ENCODE results near the gene TMEM271. TPM values are rescaled to one million over a fixed set of nuclear protein-coding genes. Genes with fewer than 3 reads are reported as not detected.

TMEM271 gene
- total RNA-seq (0.04 TPM), polyA plus RNA-seq (ENCODE audit: insufficient read depth in 1 of 8, insufficient read length in 8 of 8, low replicate concordance in 1 of 8) (under 1 TPM in 2 of 8 donors, not detected in 6; 0.08 to 0.32 TPM)
- long read RNA-seq, donor 1, result 0 reads
- long read RNA-seq, donor 2, result 0 reads
- long read RNA-seq, donor 3, result 0 reads
- long read RNA-seq, donor 4, result 0 reads
- long read RNA-seq, donor 5, partial matches to known transcripts, result 0 of 1 reads
- long read RNA-seq, donor 5, other reads (novel, unspliced or antisense), result 0 of 1 reads
- long read RNA-seq, donor 6, result 0 reads
- long read RNA-seq, donor 7, result 0 reads
- long read RNA-seq, donor 8, result 0 reads
- long read RNA-seq, donor 9, result 0 reads
- long read RNA-seq, donor 10, partial matches to known transcripts, result 0 of 1 reads
- long read RNA-seq, donor 10, other reads (novel, unspliced or antisense), result 0 of 1 reads
- long read RNA-seq, donor 11, result 0 reads

- no peaks in the 10 kb centered on the region for H3K9me3 ChIP-seq (replicated peaks; ENCODE audit: control insufficient read depth, low read depth, low read length)
- H3K27me3 ChIP-seq (ENCODE audit: control insufficient read depth, insufficient read depth, low read length), result peaks cover 67% of the 10 kb centered on the region
- no peak within 1 kb of the TSS for H3K27ac ChIP-seq (ENCODE audit: low read length)
- peaks cover 3% of the 10 kb centered on the region for H3K4me1 ChIP-seq (ENCODE audit: control insufficient read depth, insufficient read depth, low read length)
- no peak for DNase-seq
- WGBS (ENCODE audit: insufficient coverage), result 0% methylated on average over 15 of the region's 60 CpGs
- H3K4me3 ChIP-seq (ENCODE audit: low read length), result no peak within 1 kb of the TSS
- no peaks in the 10 kb centered on the region for H3K36me3 ChIP-seq (ENCODE audit: control insufficient read depth, insufficient read depth, low read length)
Observed at GRCh38 chr4:576245-576821, at the start of gene TMEM271. Gene TMEM271, minus strand, starts transcription at chr4:576295. Its CDS starts 233 bp downstream, at chr4:576062.

- no peak overlapping the region for H3K4me3 ChIP-seq (ENCODE audit: low read length)
- H3K9me3 ChIP-seq (replicated peaks; ENCODE audit: control insufficient read depth, low read depth, low read length), result no peaks in the 10 kb centered on the region
- H3K36me3 ChIP-seq (ENCODE audit: control insufficient read depth, insufficient read depth, low read length), result no peaks in the 10 kb centered on the region
- no peaks in the 10 kb centered on the region for H3K27me3 ChIP-seq (ENCODE audit: control insufficient read depth, insufficient read depth, low read length)
- WGBS (ENCODE audit: insufficient coverage), result 92% methylated on average over 39 of the region's 39 CpGs
- peaks cover 11% of the 10 kb centered on the region for H3K4me1 ChIP-seq (ENCODE audit: control insufficient read depth, insufficient read depth, low read length)
- no peak overlapping the region for H3K27ac ChIP-seq (ENCODE audit: low read length)
- DNase-seq, result no peak
Observed at GRCh38 chr4:625631-626161, 49.6 kb upstream of the TMEM271 start.

- Histone ChIP-seq H3K4me1 (ENCODE audit: control insufficient read depth, insufficient read depth, low read length) (peaks cover 4% of the 10 kb centered on the region), H3K27ac (ENCODE audit: low read length) (no peak within 1 kb of the TSS), H3K9me3 (replicated peaks; ENCODE audit: control insufficient read depth, low read depth, low read length) (no peaks in the 10 kb centered on the region), H3K27me3 (ENCODE audit: control insufficient read depth, insufficient read depth, low read length) (no peaks in the 10 kb centered on the region), H3K4me3 (ENCODE audit: low read length) (no peak within 1 kb of the TSS), H3K36me3 (ENCODE audit: control insufficient read depth, insufficient read depth, low read length) (no peaks in the 10 kb centered on the region)
- DNase-seq, result no peak
- WGBS (ENCODE audit: insufficient coverage), result 67% methylated on average over 9 of the region's 21 CpGs
Observed at GRCh38 chr4:624705-625590, 48.9 kb upstream of the TMEM271 start, which contains the start of gene PDE6B. Gene PDE6B, plus strand, starts transcription at chr4:625573. Its CDS starts 54 bp downstream, at chr4:625627.

GRCh38 chr4:623914-624566 is 47.9 kb upstream of the TMEM271 start:
- H3K9me3 ChIP-seq (replicated peaks; ENCODE audit: control insufficient read depth, low read depth, low read length), result no peaks in the 10 kb centered on the region
- no peaks in the 10 kb centered on the region for H3K4me1 ChIP-seq (ENCODE audit: control insufficient read depth, insufficient read depth, low read length)
- H3K4me3 ChIP-seq (ENCODE audit: low read length), result no peak overlapping the region
- no peak for DNase-seq
- H3K27me3 ChIP-seq (ENCODE audit: control insufficient read depth, insufficient read depth, low read length), result no peaks in the 10 kb centered on the region
- no peak overlapping the region for H3K27ac ChIP-seq (ENCODE audit: low read length)
- no peaks in the 10 kb centered on the region for H3K36me3 ChIP-seq (ENCODE audit: control insufficient read depth, insufficient read depth, low read length)
- 63% methylated on average over 20 of the region's 29 CpGs for WGBS (ENCODE audit: insufficient coverage)

GRCh38 chr4:622996-623913 is 47.2 kb upstream of the TMEM271 start:
- no peak overlapping the region for H3K27ac ChIP-seq (ENCODE audit: low read length)
- no peaks in the 10 kb centered on the region for H3K36me3 ChIP-seq (ENCODE audit: control insufficient read depth, insufficient read depth, low read length)
- H3K4me3 ChIP-seq (ENCODE audit: low read length), result no peak overlapping the region
- 72% methylated on average over 20 of the region's 24 CpGs for WGBS (ENCODE audit: insufficient coverage)
- no peaks in the 10 kb centered on the region for H3K4me1 ChIP-seq (ENCODE audit: control insufficient read depth, insufficient read depth, low read length)
- DNase-seq, result no peak
- no peaks in the 10 kb centered on the region for H3K9me3 ChIP-seq (replicated peaks; ENCODE audit: control insufficient read depth, low read depth, low read length)
- no peaks in the 10 kb centered on the region for H3K27me3 ChIP-seq (ENCODE audit: control insufficient read depth, insufficient read depth, low read length)

- Histone ChIP-seq H3K27ac (ENCODE audit: low read length) (no peak overlapping the region), H3K36me3 (ENCODE audit: control insufficient read depth, insufficient read depth, low read length) (no peaks in the 10 kb centered on the region), H3K4me3 (ENCODE audit: low read length) (no peak overlapping the region), H3K9me3 (replicated peaks; ENCODE audit: control insufficient read depth, low read depth, low read length) (no peaks in the 10 kb centered on the region), H3K4me1 (ENCODE audit: control insufficient read depth, insufficient read depth, low read length) (no peaks in the 10 kb centered on the region), H3K27me3 (ENCODE audit: control insufficient read depth, insufficient read depth, low read length) (no peaks in the 10 kb centered on the region)
- no peak for DNase-seq
- WGBS (ENCODE audit: insufficient coverage), result 85% methylated on average over 22 of the region's 22 CpGs
Observed at GRCh38 chr4:622071-622995, 46.2 kb upstream of the TMEM271 start.

- Histone ChIP-seq H3K4me1 (ENCODE audit: control insufficient read depth, insufficient read depth, low read length) (no peaks in the 10 kb centered on the region), H3K27ac (ENCODE audit: low read length) (no peak overlapping the region), H3K27me3 (ENCODE audit: control insufficient read depth, insufficient read depth, low read length) (no peaks in the 10 kb centered on the region), H3K4me3 (ENCODE audit: low read length) (no peak overlapping the region), H3K36me3 (ENCODE audit: control insufficient read depth, insufficient read depth, low read length) (no peaks in the 10 kb centered on the region), H3K9me3 (replicated peaks; ENCODE audit: control insufficient read depth, low read depth, low read length) (no peaks in the 10 kb centered on the region)
- WGBS (ENCODE audit: insufficient coverage), result 79% methylated on average over 22 of the region's 22 CpGs
- no peak for DNase-seq
Observed at GRCh38 chr4:621296-622070, 45.4 kb upstream of the TMEM271 start.

- Histone ChIP-seq H3K9me3 (replicated peaks; ENCODE audit: control insufficient read depth, low read depth, low read length) (no peaks in the 10 kb centered on the region), H3K36me3 (ENCODE audit: control insufficient read depth, insufficient read depth, low read length) (no peaks in the 10 kb centered on the region), H3K4me1 (ENCODE audit: control insufficient read depth, insufficient read depth, low read length) (no peaks in the 10 kb centered on the region), H3K4me3 (ENCODE audit: low read length) (no peak overlapping the region), H3K27me3 (ENCODE audit: control insufficient read depth, insufficient read depth, low read length) (no peaks in the 10 kb centered on the region), H3K27ac (ENCODE audit: low read length) (no peak overlapping the region)
- 91% methylated on average over 13 of the region's 19 CpGs for WGBS (ENCODE audit: insufficient coverage)
- DNase-seq, result no peak
Observed at GRCh38 chr4:620851-621261, 44.8 kb upstream of the TMEM271 start.
